ENCODE measurements around the gene RASGEF1C.

RASGEF1C gene

DNA sequence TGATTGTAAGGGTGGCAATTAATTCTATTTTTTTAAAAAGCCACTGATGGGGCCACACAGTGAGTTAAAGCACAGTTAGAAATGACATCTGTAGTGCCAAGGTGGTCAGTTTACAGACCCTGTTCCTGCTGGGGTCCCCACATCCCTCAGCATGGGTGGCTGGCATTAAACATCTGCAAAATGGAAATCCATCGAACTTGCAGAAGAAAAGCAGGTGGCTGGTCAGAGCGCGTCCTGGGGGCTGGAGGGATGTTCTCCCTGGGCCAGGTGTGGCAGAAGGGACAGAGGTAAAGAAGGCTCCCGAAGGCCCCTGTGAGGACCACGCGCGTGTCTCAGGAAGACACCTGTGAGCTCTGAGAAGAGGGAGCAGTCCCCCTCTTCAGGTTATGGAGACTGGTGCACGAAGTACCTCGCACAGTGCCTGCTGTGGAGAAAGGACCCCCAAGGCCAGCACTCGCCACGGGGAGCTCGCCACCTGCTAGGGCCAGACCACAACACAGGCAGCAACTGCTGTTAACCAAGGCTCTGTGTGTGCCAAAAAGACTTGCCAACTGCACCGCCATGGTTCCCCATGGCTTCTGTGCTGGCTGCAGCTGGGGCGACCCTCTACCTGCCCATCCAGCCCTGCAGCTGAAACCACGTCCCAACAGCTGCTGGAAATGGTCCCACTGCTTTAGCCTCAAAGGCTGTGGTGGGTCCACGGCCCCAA, 65.2 kb downstream of the RASGEF1C start:
- TF ChIP-seq, protein P1, sequence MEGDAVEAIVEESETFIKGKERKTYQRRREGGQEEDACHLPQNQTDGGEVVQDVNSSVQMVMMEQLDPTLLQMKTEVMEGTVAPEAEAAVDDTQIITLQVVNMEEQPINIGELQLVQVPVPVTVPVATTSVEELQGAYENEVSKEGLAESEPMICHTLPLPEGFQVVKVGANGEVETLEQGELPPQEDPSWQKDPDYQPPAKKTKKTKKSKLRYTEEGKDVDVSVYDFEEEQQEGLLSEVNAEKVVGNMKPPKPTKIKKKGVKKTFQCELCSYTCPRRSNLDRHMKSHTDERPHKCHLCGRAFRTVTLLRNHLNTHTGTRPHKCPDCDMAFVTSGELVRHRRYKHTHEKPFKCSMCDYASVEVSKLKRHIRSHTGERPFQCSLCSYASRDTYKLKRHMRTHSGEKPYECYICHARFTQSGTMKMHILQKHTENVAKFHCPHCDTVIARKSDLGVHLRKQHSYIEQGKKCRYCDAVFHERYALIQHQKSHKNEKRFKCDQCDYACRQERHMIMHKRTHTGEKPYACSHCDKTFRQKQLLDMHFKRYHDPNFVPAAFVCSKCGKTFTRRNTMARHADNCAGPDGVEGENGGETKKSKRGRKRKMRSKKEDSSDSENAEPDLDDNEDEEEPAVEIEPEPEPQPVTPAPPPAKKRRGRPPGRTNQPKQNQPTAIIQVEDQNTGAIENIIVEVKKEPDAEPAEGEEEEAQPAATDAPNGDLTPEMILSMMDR (IDR thresholded peaks at IDR 0.05; ENCODE audit: unreplicated experiment in 3 of 3) = no peak
- Mint-ChIP-seq H3K4me1 (no peaks in the 10 kb centered on the region), H3K36me3 (ENCODE audit: low read depth) (no peaks in the 10 kb centered on the region)

DNA sequence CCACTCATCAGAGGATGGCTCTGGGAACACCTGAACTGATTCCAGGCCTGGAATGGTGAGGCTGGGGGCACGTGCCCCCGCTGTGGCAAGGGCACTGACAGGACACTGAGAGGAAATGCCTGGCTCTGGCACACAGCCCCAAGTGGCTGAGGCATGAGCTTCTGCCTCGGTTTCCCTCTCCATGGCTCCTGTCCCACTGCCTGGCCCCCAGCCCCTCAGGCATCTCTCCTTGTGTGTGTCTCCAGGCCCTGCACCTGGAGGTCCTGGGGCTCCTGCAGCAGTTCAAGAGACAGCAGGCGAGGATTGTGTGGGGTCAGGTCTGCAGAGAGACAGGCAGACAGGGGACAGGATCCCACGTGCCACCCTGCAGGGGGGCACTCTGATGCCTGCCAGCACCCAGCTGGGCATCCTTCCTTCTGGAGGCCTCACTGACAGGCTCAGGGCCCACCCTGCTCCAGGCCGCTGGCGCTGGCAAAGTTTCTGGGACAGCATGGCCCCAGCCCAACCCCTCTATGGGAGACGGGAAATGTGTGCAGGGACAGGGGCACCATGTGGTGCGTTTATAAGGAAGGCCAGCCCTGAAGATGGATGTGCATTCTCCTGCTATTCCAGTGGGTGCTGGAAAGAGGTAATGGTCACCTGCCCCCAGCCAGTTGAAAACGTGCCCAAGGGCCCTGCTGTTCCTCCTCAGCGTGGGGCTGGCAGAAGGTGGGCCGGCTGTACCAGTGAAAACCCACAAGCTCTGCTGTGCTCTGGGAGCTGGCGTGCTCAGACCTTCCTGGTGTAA, 66.0 kb downstream of the RASGEF1C start:
- no peaks in the 10 kb centered on the region for H3K36me3 Mint-ChIP-seq (ENCODE audit: low read depth)
- no peak overlapping the region for H3K27ac Mint-ChIP-seq
- H3K4me1 Mint-ChIP-seq = no peaks in the 10 kb centered on the region
- H3K27me3 Mint-ChIP-seq (ENCODE audit: low read depth) = peaks cover 16% of the 10 kb centered on the region
- H3K9me3 Mint-ChIP-seq = peaks cover 12% of the 10 kb centered on the region
- TF ChIP-seq, protein P1 (IDR thresholded peaks at IDR 0.05; ENCODE audit: unreplicated experiment in 3 of 3) = no peak
- H3K4me3 Mint-ChIP-seq = no peak overlapping the region

More for the DNA sequence above, 65.2 kb downstream of the RASGEF1C start:
- Mint-ChIP-seq H3K9me3 (peaks cover 12% of the 10 kb centered on the region), H3K4me3 (no peak overlapping the region), H3K27me3 (ENCODE audit: low read depth) (peaks cover 12% of the 10 kb centered on the region), H3K27ac (no peak overlapping the region)

DNA sequence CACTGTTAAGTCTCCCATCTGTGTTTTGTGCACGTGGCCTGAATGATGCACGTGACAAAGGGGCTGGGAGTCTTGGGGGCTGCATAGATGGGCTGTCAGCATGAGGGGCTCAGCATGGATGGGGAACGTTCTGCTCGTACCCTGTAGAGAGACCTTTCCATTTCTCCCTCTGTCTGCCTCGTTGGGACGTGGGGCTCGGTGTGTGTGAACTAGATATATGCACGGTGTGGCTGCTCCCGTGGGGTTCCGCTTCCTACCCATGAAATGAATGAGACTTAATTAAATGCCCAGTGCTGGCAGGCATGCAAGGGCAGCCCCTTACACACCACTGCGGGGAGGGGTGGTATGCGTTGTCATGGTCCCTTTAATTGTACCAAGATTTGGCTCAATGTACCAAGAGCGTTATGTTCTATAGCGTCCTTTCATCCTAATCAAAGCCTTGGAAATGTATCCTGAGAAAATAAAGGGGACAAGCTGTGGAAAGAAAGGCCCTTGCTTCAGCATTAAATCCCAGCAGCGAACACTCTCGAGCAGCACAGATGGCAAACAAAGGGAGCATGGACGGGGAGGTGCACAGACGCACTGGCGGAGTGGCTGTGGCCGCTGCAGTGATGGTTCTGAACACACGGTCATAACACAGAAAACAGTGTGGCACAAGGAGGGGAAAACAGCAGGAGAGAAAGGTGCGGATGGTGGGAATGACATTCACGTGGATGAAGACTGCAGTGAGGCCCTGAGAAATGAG, 66.8 kb downstream of the RASGEF1C start:
- H3K36me3 Mint-ChIP-seq (ENCODE audit: low read depth) = no peaks in the 10 kb centered on the region
- no peak overlapping the region for H3K27ac Mint-ChIP-seq
- TF ChIP-seq, protein P1 (IDR thresholded peaks at IDR 0.05; ENCODE audit: unreplicated experiment in 3 of 3) = no peak
- no peaks in the 10 kb centered on the region for H3K4me1 Mint-ChIP-seq
- peaks cover 6% of the 10 kb centered on the region for H3K9me3 Mint-ChIP-seq
- H3K27me3 Mint-ChIP-seq (ENCODE audit: low read depth) = peaks cover 16% of the 10 kb centered on the region
- H3K4me3 Mint-ChIP-seq = no peak overlapping the region

DNA sequence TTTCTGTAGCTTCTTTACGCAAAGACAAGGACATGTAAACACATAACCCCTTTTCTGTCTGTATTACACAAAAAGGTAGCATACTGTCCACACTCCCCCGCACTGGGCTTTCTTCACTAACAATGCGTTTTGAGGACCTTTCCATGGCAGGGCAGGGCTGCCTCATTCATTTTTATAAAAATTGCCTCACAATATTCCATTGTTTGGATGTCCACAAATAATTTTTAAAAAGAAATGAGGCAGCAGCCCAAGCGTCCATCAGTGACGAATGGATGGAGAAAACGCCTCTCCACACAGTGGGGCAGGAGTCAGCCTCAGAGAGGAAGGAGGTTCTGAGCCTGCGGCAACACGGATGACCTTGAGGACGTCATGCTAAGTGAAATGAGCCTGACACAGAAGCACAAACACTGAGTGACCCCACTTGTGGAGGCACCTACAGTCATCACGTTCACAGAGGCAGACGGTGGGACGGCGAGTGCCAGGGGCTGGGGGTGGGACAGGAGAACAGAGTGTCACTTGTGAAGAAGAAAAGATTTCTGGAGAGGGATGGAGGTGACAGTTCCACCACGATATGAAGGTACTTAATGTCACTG, 67.8 kb downstream of the RASGEF1C start:
- Mint-ChIP-seq H3K4me1 (no peaks in the 10 kb centered on the region), H3K9me3 (no peaks in the 10 kb centered on the region), H3K27ac (no peak overlapping the region), H3K4me3 (no peak overlapping the region), H3K36me3 (ENCODE audit: low read depth) (no peaks in the 10 kb centered on the region), H3K27me3 (ENCODE audit: low read depth) (peaks cover 13% of the 10 kb centered on the region)
- TF ChIP-seq, protein P1 (IDR thresholded peaks at IDR 0.05; ENCODE audit: unreplicated experiment in 3 of 3) = no peak

DNA sequence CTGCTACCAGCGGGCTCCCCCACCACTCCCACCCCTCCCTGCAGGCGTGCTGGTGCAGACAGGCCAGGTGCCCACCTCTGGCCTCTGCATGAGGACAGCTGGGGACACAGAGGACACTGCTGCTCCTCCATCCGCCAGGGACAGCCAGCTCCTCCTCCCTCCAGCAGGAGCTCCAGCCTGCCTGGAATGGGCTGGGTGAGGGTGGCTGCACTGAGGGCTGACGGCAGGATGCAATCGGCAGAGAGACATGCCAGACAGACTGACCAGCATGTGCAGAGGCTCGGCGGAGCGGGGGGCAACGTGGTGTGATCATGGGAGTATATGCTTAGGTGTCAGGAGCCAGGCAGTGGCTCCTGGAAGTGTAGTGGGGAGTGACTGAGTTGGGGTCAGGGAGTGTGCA, 68.4 kb downstream of the RASGEF1C start:
- H3K9me3 Mint-ChIP-seq = no peaks in the 10 kb centered on the region
- H3K27me3 Mint-ChIP-seq (ENCODE audit: low read depth) = peaks cover 13% of the 10 kb centered on the region
- no peaks in the 10 kb centered on the region for H3K36me3 Mint-ChIP-seq (ENCODE audit: low read depth)
- TF ChIP-seq, protein P1 (IDR thresholded peaks at IDR 0.05; ENCODE audit: unreplicated experiment in 3 of 3) = no peak
- H3K4me1 Mint-ChIP-seq = no peaks in the 10 kb centered on the region
- no peak overlapping the region for H3K4me3 Mint-ChIP-seq
- H3K27ac Mint-ChIP-seq = no peak overlapping the region
